ENCODE results near the gene GLI3.

The GLI3 gene

GRCh38 chr7:42071372-42072261 lies 165.4 kb downstream of the GLI3 start:
- DNase-seq: peak in 21 of 42 donors; percentile 16 to 75 (median 43)
- intact Hi-C loops (cut with DNase I): no loop called here

- intact Hi-C loops (cut with DNase I): no loop called here
- DNase-seq: no peak
Observed at GRCh38 chr7:42070068-42070467, 166.9 kb downstream of the GLI3 start.

- no peak for DNase-seq
- intact Hi-C loops (cut with DNase I): no loop called here
Observed at GRCh38 chr7:42069590-42069989, 167.4 kb downstream of the GLI3 start.

- DNase-seq: peak in 5 of 42 donors; percentile 11 to 57 (median 29)
- intact Hi-C loops (cut with DNase I): no loop called here
Observed at GRCh38 chr7:42068554-42069280, 168.3 kb downstream of the GLI3 start.

GRCh38 chr7:42065942-42066341 lies 171.1 kb downstream of the GLI3 start:
- intact Hi-C loops (cut with DNase I): no loop called here
- DNase-seq: peak in 5 of 42 donors; percentile 6 to 57 (median 23)

- no peak for DNase-seq
- intact Hi-C loops (cut with DNase I): no loop called here
Observed at GRCh38 chr7:42065015-42065414, 172.0 kb downstream of the GLI3 start.

GRCh38 chr7:42064534-42064933 lies 172.5 kb downstream of the GLI3 start:
- DNase-seq: no peak
- intact Hi-C loops (cut with DNase I): no loop called here

- intact Hi-C loops (cut with DNase I): no loop called here
- no peak for DNase-seq
Observed at GRCh38 chr7:42059275-42059674, 177.7 kb downstream of the GLI3 start.

- DNase-seq: no peak
- intact Hi-C loops (cut with DNase I): no loop called here
Observed at GRCh38 chr7:42057331-42057730, 179.7 kb downstream of the GLI3 start.

GRCh38 chr7:42055171-42055570 lies 181.8 kb downstream of the GLI3 start:
- DNase-seq: no peak

GRCh38 chr7:42053834-42054233 lies 183.2 kb downstream of the GLI3 start:
- intact Hi-C loops (cut with DNase I): no loop called here
- DNase-seq: no peak

More at GRCh38 chr7:42055171-42055570, 181.8 kb downstream of the GLI3 start:
- intact Hi-C loops (cut with DNase I): no loop called here

GRCh38 chr7:42049761-42050160 lies 187.2 kb downstream of the GLI3 start:
- DNase-seq: no peak
- intact Hi-C loops (cut with DNase I): no loop called here

- no peak for DNase-seq
- intact Hi-C loops (cut with DNase I): no loop called here
Observed at GRCh38 chr7:42046483-42046882, 190.5 kb downstream of the GLI3 start.

- no peak for DNase-seq
- intact Hi-C loops (cut with DNase I): no loop called here
Observed at GRCh38 chr7:42045961-42046360, 191.0 kb downstream of the GLI3 start.

- intact Hi-C loops (cut with DNase I): no loop called here
Observed at GRCh38 chr7:42039921-42040320, 197.1 kb downstream of the GLI3 start.

GRCh38 chr7:42035210-42035609 lies 201.8 kb downstream of the GLI3 start:
- peak in 11 of 42 donors; percentile 6 to 59 (median 21) for DNase-seq
- intact Hi-C loops (cut with DNase I): no loop called here

More at GRCh38 chr7:42039921-42040320, 197.1 kb downstream of the GLI3 start:
- no peak for DNase-seq

GRCh38 chr7:42033480-42033879 lies 203.5 kb downstream of the GLI3 start:
- DNase-seq: no peak
- intact Hi-C loops (cut with DNase I): no loop called here

GRCh38 chr7:42029405-42029804 lies 207.6 kb downstream of the GLI3 start:
- intact Hi-C loops (cut with DNase I): no loop called here
- no peak for DNase-seq

- intact Hi-C loops (cut with DNase I): no loop called here
Observed at GRCh38 chr7:42027521-42027920, 209.5 kb downstream of the GLI3 start.

GRCh38 chr7:42026622-42027197 lies 210.3 kb downstream of the GLI3 start:
- DNase-seq: no peak
- intact Hi-C loops (cut with DNase I): no loop called here

More at GRCh38 chr7:42027521-42027920, 209.5 kb downstream of the GLI3 start:
- DNase-seq: no peak

Data from head of caudate nucleus (tissue), 42 donors.